NCI-H2081 (cell line): ENCODE results near the gene LRRC3.

Source experiments
- DNase-seq, 2 experiments: peaks; one replicate each; lab custom pipeline; 2025; lab: John Stamatoyannopoulos, UW

Gene LRRC3

DNA sequence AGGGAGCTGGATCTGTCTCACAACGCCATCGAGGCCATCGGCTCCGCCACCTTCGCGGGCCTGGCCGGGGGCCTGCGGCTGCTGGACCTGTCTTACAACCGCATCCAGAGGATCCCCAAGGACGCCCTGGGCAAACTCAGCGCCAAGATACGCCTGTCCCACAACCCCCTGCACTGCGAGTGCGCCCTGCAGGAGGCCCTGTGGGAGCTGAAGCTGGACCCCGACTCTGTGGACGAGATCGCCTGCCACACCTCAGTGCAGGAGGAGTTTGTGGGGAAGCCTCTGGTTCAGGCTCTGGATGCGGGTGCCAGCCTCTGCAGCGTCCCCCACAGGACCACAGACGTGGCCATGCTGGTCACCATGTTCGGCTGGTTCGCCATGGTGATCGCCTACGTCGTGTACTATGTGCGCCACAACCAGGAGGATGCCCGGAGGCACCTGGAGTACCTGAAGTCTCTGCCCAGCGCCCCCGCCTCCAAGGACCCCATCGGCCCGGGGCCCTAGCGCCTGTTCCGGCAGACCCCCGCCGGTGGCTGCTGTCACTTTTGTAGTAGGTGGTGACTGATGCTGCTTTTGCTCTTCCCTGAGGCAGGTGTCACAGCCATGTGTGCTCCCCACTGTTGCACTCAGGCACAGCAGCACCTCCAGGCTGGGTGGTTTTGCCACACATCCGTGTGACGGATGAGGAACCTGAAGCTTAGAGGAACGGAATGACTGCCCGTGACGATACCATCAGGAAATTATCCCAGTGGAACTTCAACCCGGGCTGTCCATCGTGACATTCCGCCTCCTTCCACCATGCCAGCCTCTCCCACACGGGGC is 1.8 kb downstream of the LRRC3 start:
- DNase-seq, result no peak

DNA sequence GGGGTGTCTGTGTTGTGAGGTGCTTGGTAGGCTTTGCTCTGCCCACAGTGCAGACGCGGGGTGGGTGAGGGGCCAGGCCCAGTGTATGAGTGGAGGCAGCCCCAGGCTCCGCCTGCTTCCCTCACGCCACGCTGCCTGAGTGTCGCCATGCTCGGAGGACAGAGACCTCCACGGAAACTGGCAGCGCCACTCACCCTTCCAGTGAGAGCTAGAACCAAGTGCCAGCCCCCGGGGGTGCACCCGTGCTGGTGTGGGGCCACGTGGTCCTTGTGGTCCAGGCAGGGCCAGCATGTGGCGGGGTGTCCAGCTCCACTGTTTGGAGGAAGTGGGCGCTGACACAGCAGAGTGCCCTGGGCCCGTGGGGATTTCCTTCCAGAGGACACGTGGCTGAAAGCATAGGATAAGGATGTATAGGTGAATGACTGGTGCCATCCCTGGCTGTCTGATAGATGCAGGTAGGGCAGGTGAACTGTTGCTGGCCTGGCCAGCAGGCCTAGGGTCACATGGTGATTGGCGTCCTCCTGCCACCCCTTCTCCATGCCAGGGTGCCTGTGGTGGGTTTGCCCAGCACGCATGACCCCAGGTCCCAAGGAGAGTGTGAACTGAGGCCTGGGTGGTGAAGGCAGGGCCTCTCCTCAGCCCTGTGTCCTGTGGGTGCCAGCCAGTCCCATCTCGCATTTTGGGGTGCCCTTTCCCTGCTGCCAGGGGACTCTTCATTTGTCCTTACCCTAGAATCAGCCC is 3.8 kb downstream of the LRRC3 start:
- peak in 1 of 2 experiments; percentile 8 for DNase-seq

DNA sequence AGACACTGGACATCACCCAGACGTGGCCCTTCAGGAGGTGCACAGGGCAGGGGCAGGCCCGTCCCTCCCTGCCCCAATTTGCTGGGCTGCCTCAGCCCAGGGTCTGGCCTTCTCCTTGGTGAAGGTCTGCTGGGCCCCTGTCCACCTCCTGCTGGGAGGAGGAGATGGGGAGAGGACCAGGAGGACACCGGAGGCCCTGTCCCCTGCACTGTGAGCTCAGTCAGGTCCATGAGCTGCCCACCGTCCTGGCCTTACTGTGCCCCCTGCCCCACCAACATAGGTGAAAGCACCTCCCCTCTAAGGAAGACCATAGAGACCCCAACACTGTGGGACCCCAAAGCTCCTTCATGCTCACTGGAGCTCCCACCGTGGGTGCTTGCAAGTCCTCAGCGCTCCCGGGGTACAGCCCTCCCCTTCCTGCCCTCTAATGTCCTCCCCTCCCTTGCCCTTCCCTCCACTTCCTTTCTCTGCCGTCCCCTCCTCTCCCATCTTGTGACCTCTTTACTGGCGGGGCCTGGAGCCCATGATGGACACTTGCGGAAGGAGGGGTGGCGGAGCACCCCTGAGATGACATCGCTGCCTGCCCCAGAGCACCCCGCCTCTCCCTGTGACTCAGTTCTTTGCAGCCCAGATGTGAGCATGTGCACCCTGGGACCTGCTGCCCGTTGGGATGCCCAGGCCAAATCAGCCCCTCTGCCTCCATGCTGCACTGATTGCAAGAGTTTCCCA is 4.6 kb downstream of the LRRC3 start:
- no peak for DNase-seq

DNA sequence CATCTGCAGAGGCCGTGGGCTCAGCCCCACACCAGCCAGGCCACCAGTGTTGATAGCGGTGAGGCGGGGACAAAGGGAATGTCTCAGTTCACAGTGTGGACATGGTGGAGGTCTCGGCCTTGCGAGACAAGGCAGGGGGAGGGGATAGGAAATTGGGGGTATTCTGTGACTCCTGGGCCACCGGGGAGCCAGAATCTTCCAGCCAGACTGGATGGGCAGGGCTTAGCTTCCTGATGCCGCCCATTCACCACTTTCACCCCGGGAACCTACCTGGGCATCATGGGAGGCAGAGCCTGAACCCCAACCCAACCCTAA is 5.1 kb downstream of the LRRC3 start:
- DNase-seq, result no peak

DNA sequence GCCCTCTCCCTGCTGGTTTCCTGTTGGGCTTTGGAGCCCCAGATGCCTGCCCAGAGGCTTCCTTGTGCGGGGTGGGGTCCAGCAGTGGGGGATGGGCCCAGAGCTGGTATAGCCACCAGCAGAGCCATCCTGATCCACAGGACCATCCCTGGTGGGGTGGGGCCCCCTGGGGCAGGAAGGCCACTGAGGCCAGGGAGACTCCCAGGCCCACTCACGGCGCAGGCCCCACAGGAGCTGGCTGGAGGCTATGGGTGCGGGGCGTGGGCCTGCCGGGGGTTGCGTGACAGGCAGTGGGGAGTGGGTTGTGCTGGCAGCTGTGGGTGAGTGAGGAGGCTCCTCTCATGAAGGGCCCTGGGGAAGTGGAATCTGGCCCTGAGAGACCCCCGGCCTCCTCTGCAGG is 5.7 kb downstream of the LRRC3 start:
- no peak for DNase-seq

DNA sequence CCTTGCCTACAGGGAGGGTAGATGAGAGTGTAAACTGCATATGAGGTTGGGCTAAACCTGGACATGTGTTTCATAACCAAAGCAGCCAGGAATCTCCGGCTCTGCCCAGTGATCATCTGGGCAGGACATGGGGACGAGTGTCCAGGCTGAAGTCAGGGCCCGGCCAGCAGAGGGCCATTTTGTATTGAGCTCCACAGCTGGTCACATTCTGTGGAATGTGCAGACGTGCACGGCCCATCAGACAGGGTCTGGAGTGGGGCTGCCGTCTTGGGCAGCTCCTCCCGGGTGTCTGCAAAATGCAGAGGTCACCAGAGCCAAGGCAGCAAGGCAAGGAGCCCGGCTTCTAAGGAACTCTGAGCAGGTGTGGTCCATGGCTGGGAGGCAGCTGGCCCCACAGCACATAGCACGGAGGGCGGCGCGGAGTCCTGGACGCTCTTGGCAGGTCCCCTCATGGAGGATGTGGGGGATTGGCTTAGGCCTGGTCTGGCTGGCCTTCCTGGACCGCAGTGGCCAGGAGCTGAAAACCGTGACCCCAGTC is 6.2 kb downstream of the LRRC3 start:
- DNase-seq, result no peak

DNA sequence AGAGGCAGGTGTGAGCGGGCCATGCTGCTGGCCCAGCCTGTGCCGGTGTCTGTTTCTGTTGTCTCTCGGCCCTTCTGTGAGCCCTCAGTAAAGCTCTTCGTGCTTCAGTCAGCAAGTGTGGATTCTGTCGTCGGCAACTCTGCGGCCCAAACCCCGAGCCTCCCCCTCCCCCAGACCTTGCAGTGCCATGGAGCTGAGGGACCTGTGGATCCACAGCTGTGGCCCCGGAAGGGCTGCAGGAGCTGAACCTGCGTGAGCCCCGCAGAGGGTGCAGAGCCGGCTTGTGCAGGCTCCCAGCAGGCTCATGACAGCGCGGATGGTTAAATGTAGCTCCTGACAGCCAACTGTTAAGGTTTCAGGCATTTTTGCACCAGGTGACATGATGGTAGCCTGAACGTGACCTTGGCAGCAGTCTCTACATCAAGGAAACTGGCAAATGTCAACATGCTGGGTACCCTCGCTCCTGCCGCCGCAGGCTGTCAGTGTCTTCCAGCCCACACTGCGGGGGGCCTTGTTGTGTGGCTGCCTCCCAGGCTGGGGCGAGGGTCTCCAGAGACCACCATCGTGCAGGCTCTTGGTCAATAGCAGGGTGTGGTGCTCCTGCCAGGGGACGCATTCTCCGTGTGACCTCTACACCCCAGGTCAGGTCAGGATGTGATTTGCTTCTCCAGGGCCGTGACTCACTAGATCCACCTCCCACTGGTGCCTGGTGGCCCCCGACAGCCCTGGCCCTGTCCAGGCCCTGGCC is 7.0 kb downstream of the LRRC3 start:
- no peak for DNase-seq

DNA sequence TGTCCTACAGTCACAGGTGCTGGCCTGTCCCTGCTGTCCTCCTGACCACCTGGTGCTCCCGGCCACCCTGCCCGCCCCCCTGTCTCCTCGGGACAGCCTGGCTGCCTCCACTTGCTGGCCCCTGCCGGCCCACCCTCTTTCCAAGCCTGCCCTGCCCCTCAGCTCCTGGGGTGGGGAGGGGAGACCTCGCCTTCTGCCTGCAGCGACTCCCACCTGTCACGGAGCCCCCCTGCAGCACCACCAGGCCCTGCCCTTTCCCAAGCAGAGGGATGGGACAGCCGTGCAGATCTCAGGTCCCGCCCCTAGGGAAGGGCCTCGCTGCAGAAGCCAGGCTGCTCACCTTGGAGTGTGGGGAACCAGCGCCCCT is 7.5 kb downstream of the LRRC3 start:
- no peak for DNase-seq

DNA sequence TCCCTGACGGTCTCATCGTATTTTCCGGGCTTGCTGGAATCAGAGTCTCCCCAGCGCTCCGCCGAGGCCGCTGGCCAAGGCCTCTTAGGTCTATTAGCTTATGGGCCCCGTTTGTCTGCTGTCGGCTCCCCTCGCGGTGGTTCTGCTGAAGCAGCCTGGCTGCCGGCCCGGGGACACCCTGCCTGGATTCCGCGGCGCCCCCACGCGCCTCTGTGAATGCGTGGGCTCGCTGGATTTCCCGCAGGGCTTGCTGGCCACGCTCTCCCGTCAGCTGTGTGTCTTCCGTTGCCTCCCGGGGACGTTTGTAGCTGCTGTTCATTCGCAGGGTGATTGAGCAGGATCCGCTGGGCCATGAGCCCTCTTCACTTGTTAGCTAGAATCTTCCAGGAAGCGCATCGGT is 8.4 kb downstream of the LRRC3 start:
- no peak for DNase-seq

DNA sequence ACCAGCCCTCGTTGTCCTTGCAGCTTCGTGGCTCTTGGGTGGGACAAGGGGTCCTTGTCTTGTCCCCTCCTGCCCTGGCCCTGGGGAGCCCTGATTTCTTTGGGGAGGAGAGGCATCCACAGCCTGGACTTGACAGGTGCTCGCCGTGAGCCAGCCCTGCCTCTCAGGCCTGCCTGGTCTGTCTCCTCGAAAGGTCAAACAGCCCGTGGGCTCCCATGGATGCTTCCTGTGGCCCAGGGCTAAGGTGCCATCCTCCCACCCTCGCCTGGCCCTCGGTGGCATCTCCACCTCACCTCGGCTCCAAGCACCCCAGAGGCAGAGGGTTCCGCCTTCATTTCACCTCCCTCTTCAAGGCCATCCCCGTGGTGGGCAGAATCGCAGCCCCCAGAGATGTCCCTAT is 9.0 kb downstream of the LRRC3 start:
- DNase-seq, result no peak

DNA sequence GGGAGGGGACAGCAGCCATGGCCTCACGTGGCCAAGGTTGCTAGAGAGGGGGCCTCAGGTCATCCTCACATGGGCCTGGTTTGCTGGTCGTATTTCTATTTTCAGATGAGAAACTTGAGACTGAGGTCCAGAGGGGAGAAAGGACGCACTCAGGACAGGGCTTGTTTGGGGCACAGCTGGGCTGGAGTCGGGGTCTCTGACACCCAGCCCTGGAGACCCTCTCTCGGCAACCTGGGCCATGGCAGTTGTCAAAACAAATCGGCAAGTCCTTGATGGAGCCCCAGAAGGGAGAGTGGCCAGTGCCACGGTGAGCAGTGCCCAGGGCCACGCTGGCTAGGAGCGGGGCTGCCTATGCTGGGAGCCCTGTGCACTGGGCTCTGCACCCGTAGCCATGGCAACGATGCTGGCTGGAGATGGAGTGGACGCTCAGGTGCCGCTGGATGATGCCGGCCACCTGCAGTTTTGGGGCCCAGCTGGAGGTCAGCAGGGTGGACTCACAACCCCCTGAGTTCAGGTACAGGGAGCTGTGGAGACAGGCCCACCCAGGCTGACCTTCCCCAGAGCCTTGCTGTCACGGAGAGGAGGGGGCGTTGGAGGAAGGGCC is 11.1 kb downstream of the LRRC3 start:
- DNase-seq, result no peak

DNA sequence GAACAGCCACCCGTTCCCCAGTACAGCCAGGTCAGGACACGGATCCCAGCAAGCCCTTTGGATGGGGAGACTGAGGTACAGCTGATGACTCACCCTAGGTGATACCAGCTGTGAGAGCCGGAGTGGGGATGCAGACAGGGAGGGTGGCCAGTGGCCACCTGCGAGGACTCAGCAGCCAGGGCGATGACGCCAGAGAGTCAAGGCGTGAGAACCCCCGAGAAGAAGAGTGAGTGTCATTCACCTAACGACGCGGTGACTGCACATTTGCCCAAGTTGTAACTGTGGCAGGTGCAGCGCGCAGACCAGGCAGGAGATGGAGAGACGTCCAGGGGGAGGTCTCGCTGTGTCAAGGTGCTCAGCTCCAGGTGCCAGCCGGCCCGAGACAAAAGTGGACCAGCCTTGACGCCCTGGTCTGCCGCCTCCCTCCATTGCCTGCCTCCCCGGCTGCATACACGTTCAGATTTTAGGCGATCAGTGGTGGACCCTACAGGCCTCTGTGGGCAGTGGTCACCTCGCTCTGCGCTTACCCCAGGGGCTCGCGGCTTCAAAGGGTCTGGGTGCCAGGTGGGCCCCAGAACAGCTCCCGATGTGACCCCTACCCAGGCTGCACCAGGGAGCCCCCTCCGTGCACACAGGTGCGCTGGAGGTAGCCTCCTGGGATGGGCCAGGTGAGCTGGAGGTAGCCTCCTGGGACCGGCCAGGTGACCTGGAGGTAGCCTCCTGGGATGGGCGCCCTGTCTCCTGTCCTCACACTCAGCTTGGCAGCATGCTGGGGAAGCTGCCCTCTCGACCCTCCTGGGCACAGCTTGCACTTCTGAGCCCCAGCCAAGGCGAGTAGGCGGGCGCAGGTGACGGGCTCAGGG is 11.9 kb downstream of the LRRC3 start:
- DNase-seq, result no peak

DNA sequence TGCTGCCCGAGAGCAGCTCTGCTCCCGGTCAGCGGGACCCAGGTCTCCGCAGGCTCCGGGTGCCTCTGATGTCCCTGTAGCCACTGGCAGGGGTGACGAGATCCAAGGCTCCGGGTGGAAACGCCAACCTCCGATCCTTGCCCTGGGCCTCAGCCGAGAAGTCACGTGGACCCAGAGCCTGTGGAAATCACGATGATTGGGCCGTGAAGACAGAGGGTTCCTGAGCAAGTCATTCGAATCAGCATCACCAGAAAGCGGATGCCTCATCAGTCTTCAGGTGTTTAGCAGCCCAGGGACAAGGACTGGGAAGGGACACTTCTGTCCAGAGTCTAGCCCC is 12.5 kb downstream of the LRRC3 start:
- no peak for DNase-seq

DNA sequence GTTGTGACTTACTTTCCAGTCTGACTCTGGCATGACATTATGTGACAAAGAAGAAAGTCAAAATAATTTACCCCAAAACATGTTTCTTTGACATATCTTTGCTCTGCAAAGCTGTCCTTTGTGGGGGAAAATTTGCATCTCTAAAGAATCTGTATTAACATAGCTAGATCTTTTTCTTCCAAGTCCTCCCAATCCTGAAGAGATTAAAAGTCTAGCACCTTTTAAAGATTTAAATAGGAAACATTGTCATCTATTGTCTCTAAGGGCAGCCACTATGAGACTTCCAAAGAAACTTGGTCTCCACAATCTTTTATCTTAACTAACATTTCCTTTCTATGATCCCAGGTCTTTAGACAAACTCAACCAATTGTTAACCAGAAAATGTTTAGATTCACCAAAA is 16.0 kb downstream of the LRRC3 start:
- DNase-seq, result no peak

DNA sequence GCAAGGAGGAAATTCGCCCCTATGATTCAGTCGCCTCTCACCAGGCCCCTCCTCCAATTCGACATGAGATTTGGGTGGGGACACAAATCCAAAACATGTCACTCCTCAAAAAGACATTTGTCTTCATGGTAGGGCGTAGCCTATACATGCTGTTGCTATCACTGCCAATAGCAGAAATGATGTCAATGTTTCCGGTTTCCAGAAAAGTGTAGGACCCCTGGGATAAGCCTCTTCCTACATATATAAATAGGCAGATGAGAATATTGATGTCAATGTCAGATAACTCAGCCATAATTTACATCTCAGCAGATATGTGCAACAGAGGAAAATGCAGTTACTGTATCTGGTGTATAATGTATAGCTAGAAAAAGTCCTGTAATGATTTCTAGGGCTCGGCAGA is 16.7 kb downstream of the LRRC3 start:
- no peak for DNase-seq

DNA sequence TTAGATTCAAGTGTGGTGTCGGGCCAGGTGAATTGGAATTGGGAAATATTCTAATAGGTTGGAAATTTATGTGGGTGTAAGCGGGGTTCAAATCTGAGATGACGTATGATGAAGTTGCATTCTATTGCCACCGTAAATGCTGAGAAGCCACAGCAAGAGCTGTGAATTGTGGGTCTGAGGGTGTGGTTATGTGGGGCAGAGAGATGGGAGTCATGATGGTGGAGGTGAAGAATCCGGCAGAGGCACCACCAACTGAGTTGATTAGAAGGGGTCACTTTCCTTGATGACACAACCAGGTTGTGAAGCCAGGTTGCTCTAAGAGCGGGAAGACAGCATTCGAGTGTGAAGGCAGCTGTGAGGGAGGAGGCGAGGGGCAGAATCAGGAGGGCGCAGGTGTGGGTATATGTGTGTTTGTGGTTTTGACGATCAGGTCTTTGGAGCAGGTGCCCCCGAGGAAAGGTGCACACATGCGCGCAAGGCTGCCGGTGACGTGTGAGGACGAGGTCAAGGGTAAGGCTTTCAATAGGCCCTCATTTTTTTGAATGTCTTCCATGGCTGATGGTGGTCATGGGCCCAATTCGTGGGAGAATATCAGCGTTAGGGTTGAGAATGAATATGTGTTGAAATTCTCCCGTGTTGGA is 18.7 kb downstream of the LRRC3 start:
- DNase-seq, result no peak

DNA sequence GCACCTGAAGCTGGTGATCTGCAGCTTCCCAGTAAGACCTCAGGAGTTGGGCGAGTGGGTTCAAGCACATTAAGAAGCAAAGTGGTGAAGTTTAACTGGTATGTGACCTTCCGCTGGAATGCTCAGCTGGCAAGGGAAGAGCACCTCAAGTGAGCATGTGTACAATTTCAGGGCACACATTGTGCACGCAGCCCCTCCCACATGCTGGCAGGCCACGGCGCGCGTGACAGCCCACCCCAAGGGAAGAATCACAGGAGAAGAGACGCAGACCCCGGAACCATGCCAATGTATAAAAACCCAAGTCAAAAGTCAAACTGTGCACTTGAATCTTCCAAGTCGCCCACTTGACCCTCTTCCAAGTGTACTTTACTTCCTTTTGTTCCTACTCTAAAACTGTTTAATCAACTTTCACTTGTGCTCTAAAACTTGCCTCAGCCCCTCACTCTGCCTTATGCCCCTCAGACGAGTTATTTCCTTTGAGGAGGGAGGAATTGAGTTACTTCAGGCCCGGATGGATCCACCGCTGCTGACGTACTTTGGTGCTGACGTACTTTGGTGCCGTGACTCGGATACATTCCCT is 20.0 kb downstream of the LRRC3 start:
- DNase-seq, result no peak

DNA sequence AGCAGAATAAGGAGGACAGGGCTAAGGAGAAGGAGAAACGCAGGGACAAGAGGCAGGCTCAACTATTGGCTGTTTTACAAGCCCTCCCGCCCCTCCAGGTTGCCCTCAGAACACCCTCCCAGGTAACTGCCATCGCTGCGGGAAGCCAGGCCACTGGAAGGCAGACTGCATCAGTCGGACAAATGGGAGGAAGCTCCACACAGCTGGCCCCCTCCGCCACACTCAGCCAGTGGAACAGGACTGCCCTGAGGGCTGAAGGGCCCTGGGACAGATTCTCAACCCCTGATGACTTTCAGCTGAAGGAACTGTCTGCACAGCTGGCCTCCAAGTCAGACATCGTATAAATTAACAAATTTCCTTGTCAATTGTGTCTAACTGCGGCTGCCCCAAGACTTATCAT is 21.8 kb downstream of the LRRC3 start:
- no peak for DNase-seq

DNA sequence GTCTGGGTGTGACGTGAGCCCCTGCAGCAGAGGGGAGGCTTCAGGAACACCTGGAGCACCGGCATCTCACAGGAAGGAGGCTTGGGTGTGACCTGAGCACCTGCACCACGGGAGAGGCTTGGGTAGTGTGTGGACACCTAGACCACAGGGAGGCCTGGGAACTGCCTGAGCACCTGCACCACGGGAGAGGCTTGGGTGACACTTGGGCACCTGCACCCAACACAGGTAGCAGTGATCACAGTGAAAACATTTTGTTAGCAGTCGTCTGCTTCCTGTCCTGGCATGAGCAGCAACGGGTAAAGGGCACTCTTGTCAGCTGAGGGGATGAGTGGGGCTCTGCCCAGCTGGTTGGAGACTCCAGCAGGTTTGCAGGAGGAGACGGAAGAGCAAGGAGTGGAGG is 22.4 kb downstream of the LRRC3 start:
- no peak for DNase-seq
